DOHH2 (cell line): Measurements from ENCODE around the gene TTC19.

Experiments used
- H3F3A ChIP-seq: fragments of 200-600 bp; sonication (generic), shearing (Covaris generic); 2 replicates; pipeline ENCODE4 v1.6.0; 2016; ENCODE audit warnings: antibody characterized with exemption, mild to moderate bottlenecking; ENCODE audit not compliant: control insufficient read depth, insufficient read depth
- H3K27ac ChIP-seq: fragments of 200-600 bp; sonication (generic); 2 replicates; pipeline ENCODE4 v1.5.1; 2014; ENCODE audit warnings: low read depth, mild to moderate bottlenecking, low read length, moderate library complexity
- H3K27me3 ChIP-seq: fragments of 200-600 bp; sonication (generic); 2 replicates; pipeline ENCODE4 v1.6.1; 2014; ENCODE audit warnings: mild to moderate bottlenecking, low read length, mixed read lengths; ENCODE audit not compliant: control insufficient read depth
- H3K36me3 ChIP-seq: fragments of 200-600 bp; sonication (generic); 2 replicates; pipeline ENCODE4 v1.6.1; 2014; ENCODE audit warnings: mild to moderate bottlenecking, low read length, moderate library complexity, mixed read lengths; ENCODE audit not compliant: control insufficient read depth
- H3K4me1 ChIP-seq: fragments of 200-600 bp; sonication (generic); 2 replicates; pipeline ENCODE4 v1.6.1; 2014; ENCODE audit warnings: mild to moderate bottlenecking, low read length, mixed read lengths; ENCODE audit not compliant: control insufficient read depth
- H3K4me2 ChIP-seq: fragments of 200-600 bp; sonication (generic); 2 replicates; pipeline ENCODE4 v1.6.0; 2014; ENCODE audit warnings: mild to moderate bottlenecking, low read length, moderate library complexity
- H3K4me3 ChIP-seq: fragments of 200-600 bp; sonication (generic); 2 replicates; pipeline ENCODE4 v1.5.1; 2014; ENCODE audit warnings: mild to moderate bottlenecking, low read length, mixed read lengths
- H3K79me2 ChIP-seq: fragments of 200-600 bp; sonication (generic); 2 replicates; pipeline ENCODE4 v1.6.1; 2014; ENCODE audit warnings: mild to moderate bottlenecking, low read length, mixed read lengths; ENCODE audit not compliant: control insufficient read depth
- H3K9me2 ChIP-seq: fragments of 200-600 bp; sonication (generic); replicated peaks from 2 replicates; pipeline ENCODE4 v1.6.1; 2014; ENCODE audit warnings: mild to moderate bottlenecking, low read length, mixed read lengths; ENCODE audit not compliant: control insufficient read depth
- H3K9me3 ChIP-seq: fragments of 200-600 bp; sonication (generic); 2 replicates; pipeline ENCODE4 v1.6.1; 2014; ENCODE audit warnings: antibody characterized with exemption, low read length, mixed read lengths; ENCODE audit not compliant: control insufficient read depth, insufficient read depth
- H4K20me1 ChIP-seq: fragments of 200-600 bp; sonication (generic); 2 replicates; pipeline ENCODE4 v1.6.0; 2014; ENCODE audit warnings: low read depth, mild to moderate bottlenecking, antibody characterized with exemption, low read length, moderate library complexity; ENCODE audit not compliant: control insufficient read depth, insufficient read depth
- CTCF ChIP-seq: fragments of 200-600 bp; sonication (generic); IDR thresholded peaks from one replicate; pipeline ENCODE4 v1.5.1; 2014; ENCODE audit warnings: antibody characterized with exemption, mild to moderate bottlenecking, low read depth, low read length; ENCODE audit not compliant: poor library complexity, severe bottlenecking
- EZH2phosphoT487 ChIP-seq: fragments of 200-600 bp; sonication (generic); IDR thresholded peaks from 2 replicates; pipeline ENCODE4 v1.6.1; 2017; ENCODE audit warnings: borderline replicate concordance, mild to moderate bottlenecking, antibody characterized with exemption, low read length, moderate library complexity, mixed read lengths

Gene TTC19

GRCh38 chr17:15963670-15964110 is 35.9 kb upstream of the TTC19 start:
- H3K27ac ChIP-seq = no peak overlapping the region
- no peak overlapping the region for H3K4me2 ChIP-seq
- no peaks in the 10 kb centered on the region for H3F3A ChIP-seq
- no peaks in the 10 kb centered on the region for H3K9me2 ChIP-seq
- TF ChIP-seq EZH2phosphoT487 (no peak), CTCF (no peak)
- no peaks in the 10 kb centered on the region for H3K4me1 ChIP-seq
- no peaks in the 10 kb centered on the region for H3K9me3 ChIP-seq
- H3K36me3 ChIP-seq = no peaks in the 10 kb centered on the region
- H3K27me3 ChIP-seq = peaks cover 18% of the 10 kb centered on the region
- no peaks in the 10 kb centered on the region for H4K20me1 ChIP-seq
- no peaks in the 10 kb centered on the region for H3K79me2 ChIP-seq
- H3K4me3 ChIP-seq = no peak overlapping the region

GRCh38 chr17:15965528-15965927 is 34.1 kb upstream of the TTC19 start:
- no peaks in the 10 kb centered on the region for H4K20me1 ChIP-seq
- H3K9me3 ChIP-seq = no peaks in the 10 kb centered on the region
- no peaks in the 10 kb centered on the region for H3K9me2 ChIP-seq
- H3K27me3 ChIP-seq = peaks cover 14% of the 10 kb centered on the region
- no peaks in the 10 kb centered on the region for H3K36me3 ChIP-seq
- TF ChIP-seq EZH2phosphoT487 (no peak), CTCF (no peak)
- H3K27ac ChIP-seq = no peak overlapping the region
- no peaks in the 10 kb centered on the region for H3F3A ChIP-seq
- H3K4me3 ChIP-seq = no peak overlapping the region
- no peaks in the 10 kb centered on the region for H3K4me1 ChIP-seq
- no peaks in the 10 kb centered on the region for H3K79me2 ChIP-seq
- no peak overlapping the region for H3K4me2 ChIP-seq

- TF ChIP-seq EZH2phosphoT487 = no peak
- no peak for TF ChIP-seq CTCF
- H3F3A ChIP-seq = no peaks in the 10 kb centered on the region
- no peak overlapping the region for H3K4me3 ChIP-seq
- no peak overlapping the region for H3K27ac ChIP-seq
- H3K4me1 ChIP-seq = no peaks in the 10 kb centered on the region
- H3K9me2 ChIP-seq = no peaks in the 10 kb centered on the region
- H4K20me1 ChIP-seq = no peaks in the 10 kb centered on the region
- H3K27me3 ChIP-seq = peaks cover 14% of the 10 kb centered on the region
- H3K4me2 ChIP-seq = no peak overlapping the region
- no peaks in the 10 kb centered on the region for H3K36me3 ChIP-seq
- H3K79me2 ChIP-seq = no peaks in the 10 kb centered on the region
- no peaks in the 10 kb centered on the region for H3K9me3 ChIP-seq
These were observed 33.3 kb upstream of the TTC19 start for GRCh38 chr17:15966183-15966878.
